Omental fat pad (tissue), 4 donors: ENCODE measurements around the gene ANO6. TPM values are rescaled to one million over a fixed set of nuclear protein-coding genes. Genes with fewer than 3 reads are reported as not detected.

Source experiments
- ATAC-seq: fragments of 150-250 bp; one replicate; pipeline ENCODE4 v1.9.1; 2016; ENCODE audit warnings: mild to moderate bottlenecking, moderate library complexity; ENCODE audit not compliant: low FRiP score
- DNase-seq: peaks from one replicate; pipeline ENCODE4 v3.0.0-alpha.2; 2019; ENCODE audit warnings: low spot score
- total RNA-seq, 4 donors: library from RNA; depleted of rRNA; stranded (reverse); fragments of >200 nt; gene quantifications; one replicate each; pipeline ENCODE4 v1.1.0, GENCODE V29; 2016
- TF ChIP-seq, protein P1 (sequence below), 3 donors: fragments of 450-650 bp; IDR thresholded peaks; one replicate each; pipeline ENCODE4 v1.5.1; 2016 to 2017; ENCODE audit warnings: antibody characterized with exemption in 3 of 3, mild to moderate bottlenecking in 3 of 3, moderate library complexity in 2 of 3

Gene ANO6
- total RNA-seq, 4 donors from 2014 or later = 88.8 to 189 (median 105) TPM

GRCh38 chr12:45182511-45182910 lies 33.4 kb upstream of the ANO6 start:
- ATAC-seq (no peak), DNase-seq (no peak)
- TF ChIP-seq, protein P1, sequence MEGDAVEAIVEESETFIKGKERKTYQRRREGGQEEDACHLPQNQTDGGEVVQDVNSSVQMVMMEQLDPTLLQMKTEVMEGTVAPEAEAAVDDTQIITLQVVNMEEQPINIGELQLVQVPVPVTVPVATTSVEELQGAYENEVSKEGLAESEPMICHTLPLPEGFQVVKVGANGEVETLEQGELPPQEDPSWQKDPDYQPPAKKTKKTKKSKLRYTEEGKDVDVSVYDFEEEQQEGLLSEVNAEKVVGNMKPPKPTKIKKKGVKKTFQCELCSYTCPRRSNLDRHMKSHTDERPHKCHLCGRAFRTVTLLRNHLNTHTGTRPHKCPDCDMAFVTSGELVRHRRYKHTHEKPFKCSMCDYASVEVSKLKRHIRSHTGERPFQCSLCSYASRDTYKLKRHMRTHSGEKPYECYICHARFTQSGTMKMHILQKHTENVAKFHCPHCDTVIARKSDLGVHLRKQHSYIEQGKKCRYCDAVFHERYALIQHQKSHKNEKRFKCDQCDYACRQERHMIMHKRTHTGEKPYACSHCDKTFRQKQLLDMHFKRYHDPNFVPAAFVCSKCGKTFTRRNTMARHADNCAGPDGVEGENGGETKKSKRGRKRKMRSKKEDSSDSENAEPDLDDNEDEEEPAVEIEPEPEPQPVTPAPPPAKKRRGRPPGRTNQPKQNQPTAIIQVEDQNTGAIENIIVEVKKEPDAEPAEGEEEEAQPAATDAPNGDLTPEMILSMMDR (IDR thresholded peaks at IDR 0.05) = no peak

- TF ChIP-seq, protein P1 (IDR thresholded peaks at IDR 0.05) = no peak
- ATAC-seq (no peak), DNase-seq (no peak)
Observed at GRCh38 chr12:45183246-45183645, 32.6 kb upstream of the ANO6 start.

- ATAC-seq = no peak
- no peak for DNase-seq
- TF ChIP-seq, protein P1 (IDR thresholded peaks at IDR 0.05) = no peak
Observed at GRCh38 chr12:45184147-45184963, 31.5 kb upstream of the ANO6 start.

GRCh38 chr12:45186762-45187161 lies 29.1 kb upstream of the ANO6 start:
- TF ChIP-seq, protein P1 (IDR thresholded peaks at IDR 0.05) = no peak
- no peak for ATAC-seq

DNA sequence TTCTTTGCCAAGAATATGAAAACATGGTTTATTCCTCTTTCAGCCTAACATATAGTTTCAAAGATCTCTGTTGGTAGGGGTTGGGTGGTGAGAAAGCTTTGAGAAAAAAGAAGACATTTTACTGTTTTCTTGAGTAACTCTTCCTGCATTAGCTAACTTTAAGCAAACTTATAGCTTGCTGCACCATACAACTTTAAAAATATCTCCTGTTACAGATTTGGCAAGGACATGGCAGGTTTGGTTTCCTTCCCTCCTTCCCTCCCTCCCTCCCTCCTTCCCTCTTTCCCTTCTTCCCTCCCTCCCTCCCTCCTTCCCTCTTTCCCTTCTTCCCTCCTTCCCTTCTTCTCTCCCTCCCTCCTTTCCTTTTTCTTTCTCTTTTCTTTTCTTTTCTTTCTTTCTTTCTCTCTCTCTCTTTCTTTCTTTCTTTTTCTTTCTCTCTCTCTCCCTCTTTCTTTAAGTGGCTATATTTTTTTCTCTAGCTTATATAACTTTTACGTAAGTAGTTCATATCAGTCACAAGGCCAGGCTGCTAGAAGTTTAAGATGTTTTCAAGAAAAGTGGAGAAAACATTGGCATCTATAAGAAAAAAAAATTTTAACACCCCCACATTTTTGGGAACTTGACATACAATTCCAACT lies 26.0 kb upstream of the ANO6 start:
- no peak for DNase-seq
- TF ChIP-seq, protein P1 (IDR thresholded peaks at IDR 0.05) = no peak
- no peak for ATAC-seq

More at GRCh38 chr12:45186762-45187161, 29.1 kb upstream of the ANO6 start:
- no peak for DNase-seq

DNA sequence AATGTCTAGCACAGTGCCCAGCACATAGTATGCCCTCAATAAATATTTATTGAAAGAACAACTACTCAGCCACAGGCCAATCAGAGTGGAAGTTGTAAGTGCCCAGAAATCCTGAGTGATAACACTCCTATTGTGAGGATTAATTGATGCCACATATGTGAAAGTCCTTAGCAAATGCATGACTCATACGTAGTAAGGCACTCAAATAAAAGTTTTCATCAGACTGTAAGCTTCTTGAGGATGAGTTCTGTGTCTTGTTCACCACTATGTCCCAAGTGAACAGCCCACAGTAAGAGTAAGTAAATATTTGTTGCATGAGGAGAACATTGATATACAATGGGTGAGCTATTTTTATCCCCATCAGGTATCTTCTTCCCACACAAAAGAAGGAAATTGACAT lies 24.7 kb upstream of the ANO6 start:
- TF ChIP-seq, protein P1 (IDR thresholded peaks at IDR 0.05) = no peak
- ATAC-seq = no peak
- no peak for DNase-seq
